ENCODE data around the gene PRKCE. TPM values are rescaled to one million over a fixed set of nuclear protein-coding genes. Genes with fewer than 3 reads are reported as not detected.

PRKCE gene
- total RNA-seq, 1 experiment from 2014 or later = 4.4 TPM

- ChIA-PET CTCF (no interaction called here), POLR2A (no interaction called here)
- no peaks in the 10 kb centered on the region for H3K9me3 Mint-ChIP-seq (ENCODE audit: unreplicated experiment)
- peaks cover 4% of the 10 kb centered on the region for H3K36me3 Mint-ChIP-seq (ENCODE audit: insufficient read depth, unreplicated experiment)
- intact Hi-C loops (cut with micrococcal nuclease; ENCODE audit: unreplicated experiment) = no loop called here
- no TSS peak for BruUV-seq (replicated peaks)
- no peak for DNase-seq
- no peak overlapping the region for H3K27ac Mint-ChIP-seq (ENCODE audit: unreplicated experiment)
- Histone ChIP-seq H3K27me3 (replicated peaks; ENCODE audit: control insufficient read depth, insufficient read depth, low read length) (no peaks in the 10 kb centered on the region), H3K9me3 (no peaks in the 10 kb centered on the region), H3K4me3 (ENCODE audit: low read depth, low read length) (no peak overlapping the region), H3K36me3 (ENCODE audit: control insufficient read depth, insufficient read depth, low read length) (no peaks in the 10 kb centered on the region), H3K4me1 (peaks cover 23% of the 10 kb centered on the region)
- H3K4me3 Mint-ChIP-seq (ENCODE audit: unreplicated experiment) = no peak overlapping the region
- peaks cover 17% of the 10 kb centered on the region for H3K4me1 Mint-ChIP-seq (ENCODE audit: low read depth, unreplicated experiment)
- no peak for TF ChIP-seq CTCF (IDR thresholded peaks at IDR 0.05; ENCODE audit: insufficient read depth in 1 of 2, low read depth in 1 of 2, low read length in 1 of 2, severe bottlenecking in 1 of 2, unreplicated experiment in 1 of 2)
- no peaks in the 10 kb centered on the region for H3K27me3 Mint-ChIP-seq (ENCODE audit: insufficient read depth, unreplicated experiment)
Observed at GRCh38 chr2:46009315-46009714, 357.8 kb downstream of the PRKCE start.

- Histone ChIP-seq H3K4me1 (peaks cover 23% of the 10 kb centered on the region), H3K36me3 (ENCODE audit: control insufficient read depth, insufficient read depth, low read length) (no peaks in the 10 kb centered on the region), H3K9me3 (no peaks in the 10 kb centered on the region), H3K4me3 (ENCODE audit: low read depth, low read length) (no peak overlapping the region), H3K27me3 (replicated peaks; ENCODE audit: control insufficient read depth, insufficient read depth, low read length) (no peaks in the 10 kb centered on the region)
- Mint-ChIP-seq H3K27me3 (ENCODE audit: insufficient read depth, unreplicated experiment) (no peaks in the 10 kb centered on the region), H3K9me3 (ENCODE audit: unreplicated experiment) (no peaks in the 10 kb centered on the region), H3K36me3 (ENCODE audit: insufficient read depth, unreplicated experiment) (no peaks in the 10 kb centered on the region), H3K27ac (ENCODE audit: unreplicated experiment) (no peak overlapping the region), H3K4me3 (ENCODE audit: unreplicated experiment) (no peak overlapping the region), H3K4me1 (ENCODE audit: low read depth, unreplicated experiment) (peaks cover 17% of the 10 kb centered on the region)
- no peak for TF ChIP-seq CTCF (IDR thresholded peaks at IDR 0.05; ENCODE audit: insufficient read depth in 1 of 2, low read depth in 1 of 2, low read length in 1 of 2, severe bottlenecking in 1 of 2, unreplicated experiment in 1 of 2)
- DNase-seq = no peak
- intact Hi-C loops (cut with micrococcal nuclease; ENCODE audit: unreplicated experiment) = loop anchor here (5.0 kb wide), 1 partner anchor 53 kb away; no protein-coding TSS in a partner anchor
- ChIA-PET CTCF (no interaction called here), POLR2A (no interaction called here)
- BruUV-seq (replicated peaks) = no TSS peak
Observed at GRCh38 chr2:46009772-46010171, 358.3 kb downstream of the PRKCE start.

GRCh38 chr2:46010223-46010924 is 358.9 kb downstream of the PRKCE start:
- no peaks in the 10 kb centered on the region for H3K36me3 ChIP-seq (ENCODE audit: control insufficient read depth, insufficient read depth, low read length)
- H3K27me3 ChIP-seq (replicated peaks; ENCODE audit: control insufficient read depth, insufficient read depth, low read length) = no peaks in the 10 kb centered on the region
- H3K27ac Mint-ChIP-seq (ENCODE audit: unreplicated experiment) = no peak overlapping the region
- no peaks in the 10 kb centered on the region for H3K9me3 Mint-ChIP-seq (ENCODE audit: unreplicated experiment)
- no peaks in the 10 kb centered on the region for H3K36me3 Mint-ChIP-seq (ENCODE audit: insufficient read depth, unreplicated experiment)
- no TSS peak for BruUV-seq (replicated peaks)
- H3K9me3 ChIP-seq = no peaks in the 10 kb centered on the region
- H3K27me3 Mint-ChIP-seq (ENCODE audit: insufficient read depth, unreplicated experiment) = no peaks in the 10 kb centered on the region
- H3K4me3 Mint-ChIP-seq (ENCODE audit: unreplicated experiment) = no peak overlapping the region
- H3K4me1 ChIP-seq = peaks cover 23% of the 10 kb centered on the region
- CTCF ChIA-PET = interaction anchor here (1.0 kb wide), 1 partner anchor 17 kb away, joined by 3 read pairs; no protein-coding TSS in a partner anchor
- POLR2A ChIA-PET = interaction anchor here (0.5 kb wide), 1 partner anchor 52 kb away, joined by 3 read pairs; no protein-coding TSS in a partner anchor
- peaks cover 17% of the 10 kb centered on the region for H3K4me1 Mint-ChIP-seq (ENCODE audit: low read depth, unreplicated experiment)
- intact Hi-C loops (cut with micrococcal nuclease; ENCODE audit: unreplicated experiment) = loop anchor here (5.0 kb wide), 1 partner anchor 52 kb away; no protein-coding TSS in a partner anchor
- no peak for TF ChIP-seq CTCF (IDR thresholded peaks at IDR 0.05; ENCODE audit: insufficient read depth in 1 of 2, low read depth in 1 of 2, low read length in 1 of 2, severe bottlenecking in 1 of 2, unreplicated experiment in 1 of 2)
- no peak for DNase-seq
- H3K4me3 ChIP-seq (ENCODE audit: low read depth, low read length) = no peak overlapping the region

Measured in Caco-2 (cell line).